Raji (cell line): ENCODE measurements around the gene GAA.

Experiments
- POLR2A ChIP-seq: IDR thresholded peaks from 2 replicates; pipeline ENCODE4 v1.6.1; 2011; ENCODE audit warnings: low read depth, low read length, control low read depth; ENCODE audit not compliant: insufficient read depth

GAA gene

GRCh38 chr17:80071116-80071841 lies 30.1 kb upstream of the GAA start:
- no peak for TF ChIP-seq POLR2A

GRCh38 chr17:80072410-80072809 lies 29.0 kb upstream of the GAA start:
- no peak for TF ChIP-seq POLR2A

GRCh38 chr17:80080081-80080480 lies 21.3 kb upstream of the GAA start:
- TF ChIP-seq POLR2A, result no peak

- no peak for TF ChIP-seq POLR2A
Measured at GRCh38 chr17:80081596-80081995, 19.8 kb upstream of the GAA start.

- no peak for TF ChIP-seq POLR2A
Measured at GRCh38 chr17:80082403-80083135, 18.8 kb upstream of the GAA start.

- TF ChIP-seq POLR2A, result no peak
Measured at GRCh38 chr17:80083136-80083661, 18.2 kb upstream of the GAA start.

- TF ChIP-seq POLR2A, result no peak
Measured at GRCh38 chr17:80084773-80085172, 16.6 kb upstream of the GAA start.

GRCh38 chr17:80086081-80086480 lies 15.3 kb upstream of the GAA start:
- no peak for TF ChIP-seq POLR2A

- no peak for TF ChIP-seq POLR2A
Measured at GRCh38 chr17:80086616-80087015, 14.8 kb upstream of the GAA start.

- TF ChIP-seq POLR2A, result no peak
Measured at GRCh38 chr17:80087346-80088265, 13.8 kb upstream of the GAA start.

- no peak for TF ChIP-seq POLR2A
Measured at GRCh38 chr17:80089762-80090161, 11.6 kb upstream of the GAA start.

GRCh38 chr17:80091376-80091775 lies 10.0 kb upstream of the GAA start:
- no peak for TF ChIP-seq POLR2A

- TF ChIP-seq POLR2A, result no peak
Measured at GRCh38 chr17:80092959-80093358, 8.4 kb upstream of the GAA start.

- TF ChIP-seq POLR2A, result no peak
Measured at GRCh38 chr17:80095038-80095843, 6.1 kb upstream of the GAA start.
